HG03571 (cell line): ENCODE measurements around the gene B9D1.

Experiments
- ATAC-seq: cut with Tn5 transposase; IDR thresholded peaks from one replicate; pipeline ENCODE4 v1.9.1; 2021; ENCODE audit not compliant: unreplicated experiment

B9D1 gene

GRCh38 chr17:19362277-19363113 is at the start of gene B9D1:
TSS of gene B9D1 (minus strand) at chr17:19362723. CDS start at chr17:19362569, 154 bp downstream.
- peak; percentile 70 for ATAC-seq

GRCh38 chr17:19411631-19412030 is 49.1 kb upstream of the B9D1 start:
- ATAC-seq, result no peak

GRCh38 chr17:19410875-19411620 is 48.5 kb upstream of the B9D1 start, which contains the start of gene RNF112:
TSS of gene RNF112 (plus strand) at chr17:19411232. CDS start at chr17:19411409, 177 bp downstream.
- ATAC-seq, result no peak

- ATAC-seq, result no peak
Measured at GRCh38 chr17:19410091-19410490, 47.6 kb upstream of the B9D1 start.

GRCh38 chr17:19409509-19409908 is 47.0 kb upstream of the B9D1 start:
- ATAC-seq, result no peak

- ATAC-seq, result no peak
Measured at GRCh38 chr17:19409066-19409465, 46.5 kb upstream of the B9D1 start.

GRCh38 chr17:19408346-19408710 is 45.8 kb upstream of the B9D1 start:
- ATAC-seq, result no peak

GRCh38 chr17:19407601-19408345 is 45.2 kb upstream of the B9D1 start:
- ATAC-seq, result no peak

GRCh38 chr17:19405114-19405513 is 42.6 kb upstream of the B9D1 start:
- no peak for ATAC-seq

GRCh38 chr17:19404264-19404663 is 41.7 kb upstream of the B9D1 start:
- no peak for ATAC-seq

- ATAC-seq, result no peak
Measured at GRCh38 chr17:19403021-19403420, 40.5 kb upstream of the B9D1 start.

GRCh38 chr17:19402171-19402570 is 39.6 kb upstream of the B9D1 start:
- ATAC-seq, result no peak

GRCh38 chr17:19401321-19402010 is 38.9 kb upstream of the B9D1 start:
- no peak for ATAC-seq

GRCh38 chr17:19399750-19400450 is 37.4 kb upstream of the B9D1 start:
- no peak for ATAC-seq

- no peak for ATAC-seq
Measured at GRCh38 chr17:19398301-19399181, 36.0 kb upstream of the B9D1 start.

GRCh38 chr17:19397556-19398041 is 35.1 kb upstream of the B9D1 start:
- ATAC-seq, result no peak

- ATAC-seq, result no peak
Measured at GRCh38 chr17:19392303-19392702, 29.8 kb upstream of the B9D1 start.

- ATAC-seq, result no peak
Measured at GRCh38 chr17:19391432-19391831, 28.9 kb upstream of the B9D1 start.

- ATAC-seq, result no peak
Measured at GRCh38 chr17:19390951-19391350, 28.4 kb upstream of the B9D1 start.
